Activated CD8-positive, alpha-beta T cell treated with anti-CD3 and anti-CD28 coated beads for 36 hours (primary cell): ENCODE data around the gene LGALS3BP. TPM values are rescaled to one million over a fixed set of nuclear protein-coding genes. Genes with fewer than 3 reads are reported as not detected.

Experiments used
- ATAC-seq: fragments of 200-7000 bp; cut with Tn5 transposase; one replicate; pipeline ENCODE4 v1.10.0; 2021; ENCODE audit warnings: mild to moderate bottlenecking, moderate library complexity
- CTCF ChIA-PET: fragments of 350-600 bp; sonication (Branson Sonifier 250); formaldehyde crosslinking; loops from one replicate; lab custom pipeline; 2021; ENCODE audit warnings: antibody characterized with exemption; lab: Charles Lee
- POLR2A ChIA-PET: fragments of 350-600 bp; sonication (Branson Sonifier 250); formaldehyde crosslinking; loops from one replicate; lab custom pipeline; 2021; ENCODE audit warnings: antibody characterized with exemption; lab: Charles Lee
- DNase-seq: peaks from one replicate; pipeline ENCODE4 v3.0.0-alpha.2; 2020
- H3K27ac Mint-ChIP-seq: one replicate; pipeline ENCODE4 v1.8.0; 2021; ENCODE audit warnings: mild to moderate bottlenecking, mixed read lengths
- H3K27me3 Mint-ChIP-seq: one replicate; pipeline ENCODE4 v1.8.0; 2021; ENCODE audit warnings: mixed read lengths
- H3K36me3 Mint-ChIP-seq: one replicate; pipeline ENCODE4 v1.8.0; 2021; ENCODE audit warnings: low read depth, mixed read lengths
- H3K4me1 Mint-ChIP-seq: one replicate; pipeline ENCODE4 v1.8.0; 2021; ENCODE audit warnings: low read depth, mixed read lengths
- H3K4me3 Mint-ChIP-seq: one replicate; pipeline ENCODE4 v1.8.0; 2021; ENCODE audit warnings: mild to moderate bottlenecking, moderate library complexity, mixed read lengths
- H3K9me3 Mint-ChIP-seq: one replicate; pipeline ENCODE4 v1.8.0; 2021; ENCODE audit warnings: mixed read lengths
- CTCF ChIP-seq: fragments of 200-600 bp; IDR thresholded peaks from one replicate; pipeline ENCODE4 v1.8.0; 2022; ENCODE audit warnings: antibody characterized with exemption, mild to moderate bottlenecking
- intact Hi-C: fragments of 100-400 bp; cut with micrococcal nuclease; formaldehyde crosslinking; loops from one replicate; pipeline ENCODE4 v1.10.0; 2022
- total RNA-seq, 2 experiments: library from RNA; stranded (reverse); gene quantifications; one replicate each; pipeline ENCODE4 v1.2.3, GENCODE V29; 2021

The LGALS3BP gene
- total RNA-seq, 2 experiments from 2014 or later, result 41.4 to 50.8 TPM

- H3K9me3 Mint-ChIP-seq, result no peaks in the 10 kb centered on the region
- ChIA-PET CTCF (no interaction called here), POLR2A (interaction anchor here (1.0 kb wide), 1 partner anchor 43 kb away, joined by 3 read pairs; no protein-coding TSS in a partner anchor)
- H3K4me1 Mint-ChIP-seq, result peaks cover 15% of the 10 kb centered on the region
- H3K4me3 Mint-ChIP-seq, result peak overlapping the region; percentile 15
- H3K27me3 Mint-ChIP-seq, result peaks cover 6% of the 10 kb centered on the region
- DNase-seq (peak; percentile 22), ATAC-seq (no peak)
- intact Hi-C loops, result no loop called here
- no peak overlapping the region for H3K27ac Mint-ChIP-seq
- no peaks in the 10 kb centered on the region for H3K36me3 Mint-ChIP-seq
- TF ChIP-seq CTCF, result no peak
Observed at GRCh38 chr17:78925662-78926555, 53.8 kb downstream of the LGALS3BP start.

GRCh38 chr17:78925234-78925633 is 54.5 kb downstream of the LGALS3BP start, which contains the start of gene TIMP2:
TIMP2 (minus strand) TSS chr17:78925387; CDS start chr17:78925088, 299 bp downstream.
- Mint-ChIP-seq H3K27me3 (peaks cover 6% of the 10 kb centered on the region), H3K4me1 (peaks cover 18% of the 10 kb centered on the region), H3K27ac (no peak within 1 kb of the TSS), H3K36me3 (no peaks in the 10 kb centered on the region), H3K4me3 (peak within 1 kb of the TSS; percentile 62), H3K9me3 (no peaks in the 10 kb centered on the region)
- ATAC-seq (peak; percentile 77), DNase-seq (peak; percentile 77)
- intact Hi-C loops, result no loop called here
- POLR2A ChIA-PET, result interaction anchor here (1.0 kb wide), 1 partner anchor 43 kb away, joined by 3 read pairs; no protein-coding TSS in a partner anchor
- CTCF ChIA-PET, result no interaction called here
- TF ChIP-seq CTCF, result peak; percentile 57

GRCh38 chr17:78924481-78925151 is 55.1 kb downstream of the LGALS3BP start:
- Mint-ChIP-seq H3K4me3 (peak overlapping the region; percentile 62), H3K27ac (no peak overlapping the region), H3K4me1 (peaks cover 18% of the 10 kb centered on the region), H3K27me3 (peaks cover 6% of the 10 kb centered on the region), H3K9me3 (no peaks in the 10 kb centered on the region), H3K36me3 (no peaks in the 10 kb centered on the region)
- no peak for ATAC-seq
- intact Hi-C loops, result no loop called here
- TF ChIP-seq CTCF, result no peak
- peak; percentile 12 for DNase-seq
- CTCF ChIA-PET, result interaction anchor here (1.1 kb wide), 1 partner anchor 16 kb away, joined by 3 read pairs; no protein-coding TSS in a partner anchor
- POLR2A ChIA-PET, result no interaction called here

GRCh38 chr17:78923660-78924453 is 55.9 kb downstream of the LGALS3BP start:
- intact Hi-C loops, result no loop called here
- peak; percentile 84 for ATAC-seq
- Mint-ChIP-seq H3K27me3 (peaks cover 6% of the 10 kb centered on the region), H3K9me3 (no peaks in the 10 kb centered on the region), H3K4me3 (peak overlapping the region; percentile 62), H3K27ac (peak overlapping the region; percentile 75), H3K4me1 (peaks cover 18% of the 10 kb centered on the region), H3K36me3 (no peaks in the 10 kb centered on the region)
- POLR2A ChIA-PET, result no interaction called here
- peak; percentile 84 for DNase-seq
- CTCF ChIA-PET, result interaction anchor here (1.1 kb wide), 1 partner anchor 16 kb away, joined by 3 read pairs; no protein-coding TSS in a partner anchor
- TF ChIP-seq CTCF, result no peak
